Hepatocyte (in vitro differentiated cells): ENCODE data around the gene TEX35. TPM values are rescaled to one million over a fixed set of nuclear protein-coding genes. Genes with fewer than 3 reads are reported as not detected.

Source experiments
- DNase-seq: peaks from one replicate; pipeline ENCODE4 v3.0.0-alpha.2; 2016; ENCODE audit warnings: low spot score
- H2AFZ ChIP-seq: fragments of 200-600 bp; sonication (generic); 2 replicates; pipeline ENCODE4 v1.6.0; 2016; ENCODE audit warnings: antibody characterized with exemption, mild to moderate bottlenecking
- H3K27ac ChIP-seq: fragments of 200-600 bp; sonication (generic); 2 replicates; pipeline ENCODE4 v1.5.1; 2016; ENCODE audit warnings: mild to moderate bottlenecking
- H3K27me3 ChIP-seq: fragments of 200-600 bp; sonication (generic); 2 replicates; pipeline ENCODE4 v1.6.1; 2016
- H3K36me3 ChIP-seq: fragments of 200-600 bp; sonication (generic); replicated peaks from 2 replicates; pipeline ENCODE4 v1.5.1; 2016; ENCODE audit warnings: low read depth; ENCODE audit not compliant: insufficient read depth
- H3K4me1 ChIP-seq: fragments of 200-600 bp; sonication (generic); 2 replicates; pipeline ENCODE4 v1.5.1; 2016; ENCODE audit warnings: mild to moderate bottlenecking, moderate library complexity; ENCODE audit not compliant: insufficient read depth
- H3K4me2 ChIP-seq: fragments of 200-600 bp; sonication (generic); 2 replicates; pipeline ENCODE4 v1.6.0; 2016
- H3K4me3 ChIP-seq: fragments of 200-600 bp; sonication (generic); 2 replicates; pipeline ENCODE4 v1.5.1; 2016; ENCODE audit warnings: mild to moderate bottlenecking
- H3K79me2 ChIP-seq: fragments of 200-600 bp; sonication (generic); 2 replicates; pipeline ENCODE4 v1.6.0; 2017; ENCODE audit warnings: mild to moderate bottlenecking
- H3K9me2 ChIP-seq: fragments of 200-600 bp; sonication (generic); replicated peaks from 2 replicates; pipeline ENCODE4 v1.6.0; 2017; ENCODE audit warnings: mild to moderate bottlenecking; ENCODE audit not compliant: insufficient read depth
- H3K9me3 ChIP-seq: fragments of 200-600 bp; sonication (generic); 2 replicates; pipeline ENCODE4 v1.5.1; 2016; ENCODE audit warnings: low read depth, mild to moderate bottlenecking
- H4K20me1 ChIP-seq: fragments of 200-600 bp; sonication (generic); 2 replicates; pipeline ENCODE4 v1.6.0; 2016; ENCODE audit warnings: mild to moderate bottlenecking; ENCODE audit not compliant: insufficient read depth, poor library complexity, severe bottlenecking
- CTCF ChIP-seq: fragments of 200-600 bp; sonication (generic); IDR thresholded peaks from 2 replicates; pipeline ENCODE4 v1.5.1; 2016; ENCODE audit warnings: antibody characterized with exemption, mild to moderate bottlenecking; ENCODE audit not compliant: poor library complexity
- EZH2 ChIP-seq: fragments of 200-600 bp; sonication (generic); IDR thresholded peaks from 2 replicates; pipeline ENCODE4 v1.6.1; 2016; ENCODE audit warnings: antibody characterized with exemption, mild to moderate bottlenecking, borderline replicate concordance
- EZH2phosphoT487 ChIP-seq: fragments of 200-600 bp; sonication (generic); IDR thresholded peaks from one replicate; pipeline ENCODE4 v1.6.1; 2018; ENCODE audit warnings: antibody characterized with exemption, mild to moderate bottlenecking, low read depth, moderate library complexity; ENCODE audit not compliant: unreplicated experiment, severe bottlenecking
- WGBS: methylation state at CpG from one replicate; pipeline ENCODE4 v1.1.6; 2016; ENCODE audit warnings: low lambda C conversion rate; ENCODE audit errors: missing lambda C conversion rate; 5-methylcytosine and 5-hydroxymethylcytosine counted together
- polyA plus RNA-seq: library from polyadenylated mRNA; unstranded; fragments of >200 nt; fragmentation: Nextera tagmentation; extraction: Ambion mirVana; gene quantifications from 2 replicates; pipeline ENCODE4 v1.2.1, GENCODE V29; 2016
- total RNA-seq: library from RNA; depleted of rRNA; stranded (reverse); fragments of >200 nt; gene quantifications from 2 replicates; pipeline ENCODE4 v1.2.3, GENCODE V29; 2014

The TEX35 gene
- total and polyA plus RNA-seq, 2 experiments from 2014 or later = not detected

- Histone ChIP-seq H3K9me3 (no peaks in the 10 kb centered on the region), H3K9me2 (no peaks in the 10 kb centered on the region), H3K4me1 (no peaks in the 10 kb centered on the region), H3K4me2 (no peak overlapping the region), H3K27ac (no peak overlapping the region), H3K27me3 (no peaks in the 10 kb centered on the region), H3K79me2 (no peaks in the 10 kb centered on the region), H4K20me1 (no peaks in the 10 kb centered on the region), H3K36me3 (no peaks in the 10 kb centered on the region), H2AFZ (no peak overlapping the region), H3K4me3 (no peak overlapping the region)
- 56% methylated on average over 1 of the region's 1 CpG for WGBS
- TF ChIP-seq CTCF = no peak
- no peak for TF ChIP-seq EZH2phosphoT487
- TF ChIP-seq EZH2 = no peak
- DNase-seq = no peak
These were observed 35.1 kb upstream of the TEX35 start for GRCh38 chr1:178477841-178478240.

- no peaks in the 10 kb centered on the region for H3K79me2 ChIP-seq
- TF ChIP-seq CTCF = no peak
- no peak for TF ChIP-seq EZH2phosphoT487
- TF ChIP-seq EZH2 = no peak
- H4K20me1 ChIP-seq = no peaks in the 10 kb centered on the region
- no peaks in the 10 kb centered on the region for H3K27me3 ChIP-seq
- H2AFZ ChIP-seq = no peak overlapping the region
- no peak overlapping the region for H3K27ac ChIP-seq
- no peaks in the 10 kb centered on the region for H3K9me2 ChIP-seq
- no peaks in the 10 kb centered on the region for H3K9me3 ChIP-seq
- H3K36me3 ChIP-seq = no peaks in the 10 kb centered on the region
- 94% methylated on average over 5 of the region's 5 CpGs for WGBS
- H3K4me3 ChIP-seq = no peak overlapping the region
- no peak overlapping the region for H3K4me2 ChIP-seq
- no peak for DNase-seq
- no peaks in the 10 kb centered on the region for H3K4me1 ChIP-seq
These were observed 29.5 kb upstream of the TEX35 start for GRCh38 chr1:178483251-178483957.

GRCh38 chr1:178484698-178485225 is 28.1 kb upstream of the TEX35 start:
- no peak overlapping the region for H3K4me2 ChIP-seq
- no peak for DNase-seq
- WGBS = 79% methylated on average over 3 of the region's 3 CpGs
- H4K20me1 ChIP-seq = no peaks in the 10 kb centered on the region
- H3K27me3 ChIP-seq = no peaks in the 10 kb centered on the region
- H2AFZ ChIP-seq = no peak overlapping the region
- no peak overlapping the region for H3K27ac ChIP-seq
- TF ChIP-seq EZH2 (no peak), EZH2phosphoT487 (no peak), CTCF (no peak)
- H3K79me2 ChIP-seq = no peaks in the 10 kb centered on the region
- H3K4me1 ChIP-seq = no peaks in the 10 kb centered on the region
- H3K4me3 ChIP-seq = no peak overlapping the region
- H3K9me3 ChIP-seq = no peaks in the 10 kb centered on the region
- H3K9me2 ChIP-seq = no peaks in the 10 kb centered on the region
- no peaks in the 10 kb centered on the region for H3K36me3 ChIP-seq
